ENCODE data around the gene UQCC2.

DNA sequence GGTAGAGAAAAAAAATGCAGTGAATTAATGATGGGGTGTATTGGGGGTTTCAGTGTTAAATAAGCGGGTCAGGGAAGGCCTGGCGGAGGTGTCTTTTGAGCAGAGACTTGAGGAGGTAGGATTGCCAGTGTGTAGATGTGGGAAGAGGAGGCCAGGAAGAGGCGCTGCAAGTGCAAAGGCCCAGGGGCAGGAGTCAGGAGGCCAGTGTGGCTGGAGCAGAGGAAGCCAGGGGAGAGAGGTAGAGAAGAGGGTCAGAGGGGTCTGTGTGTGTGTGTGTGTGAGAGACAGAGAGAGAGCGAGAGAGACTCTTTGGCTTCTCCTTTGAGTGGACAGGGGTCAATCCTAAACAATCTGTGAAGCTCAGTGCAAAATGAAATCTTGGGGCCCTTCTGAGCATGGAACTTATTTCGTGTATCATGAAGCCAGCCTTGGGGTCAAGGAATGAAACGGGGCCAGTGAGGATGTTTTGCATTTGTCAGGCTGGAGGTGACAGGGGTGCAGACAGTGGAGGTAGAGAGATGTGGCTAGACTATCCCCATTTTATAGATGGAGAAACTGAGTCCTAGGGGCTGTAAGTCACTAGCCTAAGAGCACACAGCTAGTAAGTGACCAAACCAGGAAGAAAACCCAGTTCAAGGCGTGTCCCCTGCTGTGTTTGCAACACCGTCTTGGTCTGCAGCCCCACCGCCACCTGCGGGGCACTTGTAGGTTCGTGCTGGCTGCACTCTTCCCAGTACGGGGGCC lies 44.9 kb upstream of the UQCC2 start:
- TF ChIP-seq, protein P1, sequence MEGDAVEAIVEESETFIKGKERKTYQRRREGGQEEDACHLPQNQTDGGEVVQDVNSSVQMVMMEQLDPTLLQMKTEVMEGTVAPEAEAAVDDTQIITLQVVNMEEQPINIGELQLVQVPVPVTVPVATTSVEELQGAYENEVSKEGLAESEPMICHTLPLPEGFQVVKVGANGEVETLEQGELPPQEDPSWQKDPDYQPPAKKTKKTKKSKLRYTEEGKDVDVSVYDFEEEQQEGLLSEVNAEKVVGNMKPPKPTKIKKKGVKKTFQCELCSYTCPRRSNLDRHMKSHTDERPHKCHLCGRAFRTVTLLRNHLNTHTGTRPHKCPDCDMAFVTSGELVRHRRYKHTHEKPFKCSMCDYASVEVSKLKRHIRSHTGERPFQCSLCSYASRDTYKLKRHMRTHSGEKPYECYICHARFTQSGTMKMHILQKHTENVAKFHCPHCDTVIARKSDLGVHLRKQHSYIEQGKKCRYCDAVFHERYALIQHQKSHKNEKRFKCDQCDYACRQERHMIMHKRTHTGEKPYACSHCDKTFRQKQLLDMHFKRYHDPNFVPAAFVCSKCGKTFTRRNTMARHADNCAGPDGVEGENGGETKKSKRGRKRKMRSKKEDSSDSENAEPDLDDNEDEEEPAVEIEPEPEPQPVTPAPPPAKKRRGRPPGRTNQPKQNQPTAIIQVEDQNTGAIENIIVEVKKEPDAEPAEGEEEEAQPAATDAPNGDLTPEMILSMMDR (IDR thresholded peaks at IDR 0.05; ENCODE audit: low read depth, low read length, poor library complexity, severe bottlenecking), result no peak
- no peak for TF ChIP-seq EZH2phosphoT487 (IDR thresholded peaks at IDR 0.05; ENCODE audit: borderline replicate concordance, low read length)
